C1 segment of cervical spinal cord (tissue), 14 donors: Measurements from ENCODE around the gene OBP2A.
"Not testable (repeated sequence)": the region's sequence is repeated elsewhere in the genome, so short reads cannot be mapped to it uniquely, and the experiment has no call there.

Experiments used
- DNase-seq, 14 donors: peaks; one replicate each; lab custom pipeline; 2025; lab: John Stamatoyannopoulos, UW

Gene OBP2A

DNA sequence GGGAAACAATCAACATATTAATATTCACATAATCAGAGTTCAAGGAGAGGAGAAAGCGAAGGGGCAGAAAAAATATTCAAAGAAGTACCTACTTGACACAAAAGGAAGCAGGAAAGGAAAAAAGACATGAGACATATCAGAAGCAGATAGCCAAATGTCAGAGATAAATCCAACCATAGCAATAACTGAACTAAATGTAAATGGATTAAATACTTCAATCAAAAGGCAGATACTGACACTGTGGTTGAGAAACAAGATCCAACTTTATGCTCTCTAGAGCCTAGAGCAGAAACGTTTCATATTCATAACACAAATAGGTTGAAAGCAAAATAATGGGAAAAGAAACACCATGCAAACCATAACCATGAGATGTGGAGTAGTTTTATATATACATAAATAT lies 36.5 kb upstream of the OBP2A start:
- no peak for DNase-seq

DNA sequence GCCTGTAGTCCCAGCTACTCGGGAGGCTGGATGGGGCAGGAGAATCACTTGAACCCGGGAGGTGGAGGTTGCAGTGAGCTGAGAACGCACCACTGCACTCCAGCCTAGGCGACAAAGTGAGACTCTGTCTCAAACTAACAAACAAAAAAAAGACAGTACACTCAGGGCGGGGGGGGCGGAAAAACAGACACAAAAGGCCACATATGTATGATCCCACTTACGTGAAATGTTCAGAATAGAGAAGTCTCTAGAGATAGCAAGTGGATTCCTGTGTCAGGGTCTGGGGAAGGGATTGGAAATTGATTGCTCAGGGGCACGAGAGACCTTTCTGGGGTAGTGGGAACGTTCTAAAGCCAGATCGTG lies 33.7 kb upstream of the OBP2A start:
- no peak for DNase-seq

DNA sequence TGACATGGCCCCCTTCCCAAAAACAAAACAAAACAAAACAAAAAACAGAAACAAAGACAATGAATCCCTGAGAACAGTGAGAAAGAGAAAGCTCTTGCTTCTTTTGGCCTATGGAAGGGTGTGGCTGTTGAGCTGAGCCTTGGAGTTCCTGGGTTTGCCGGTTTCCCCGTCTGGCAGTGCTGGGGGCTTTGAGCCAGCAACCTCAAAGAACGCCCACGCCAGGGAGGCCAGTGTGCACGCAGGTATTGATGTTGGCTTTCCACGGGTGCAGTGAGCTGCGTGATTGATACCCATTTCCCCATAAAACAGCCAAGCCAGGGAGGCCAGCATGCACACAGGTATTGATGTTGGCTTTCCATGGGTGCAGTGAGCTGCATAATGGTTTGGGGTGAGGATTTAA lies 33.0 kb upstream of the OBP2A start:
- DNase-seq = no peak

DNA sequence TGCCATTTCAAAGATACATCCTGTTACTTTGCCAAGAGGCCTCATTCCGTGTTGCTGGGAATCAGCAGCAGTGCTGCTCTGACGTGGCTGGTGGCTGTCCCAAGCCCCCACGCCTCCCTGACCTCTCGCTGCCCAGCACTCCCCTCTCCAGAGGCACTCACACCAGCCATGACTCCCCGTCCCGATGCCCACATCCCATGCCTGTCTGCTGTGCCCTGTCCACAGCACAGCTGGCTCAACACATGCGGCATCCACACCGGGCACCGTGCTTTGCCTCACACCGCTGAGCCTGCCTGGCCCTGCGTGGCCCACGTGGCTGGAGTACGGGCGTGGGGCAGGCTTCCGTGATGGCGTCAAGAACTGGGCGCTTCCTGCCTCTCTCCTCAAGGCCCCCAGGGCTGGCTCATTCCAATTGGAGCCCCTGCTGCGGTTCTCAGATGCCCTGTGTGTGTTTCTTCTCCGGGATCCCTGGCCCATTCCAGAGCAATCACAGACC lies 32.5 kb upstream of the OBP2A start:
- no peak for DNase-seq

DNA sequence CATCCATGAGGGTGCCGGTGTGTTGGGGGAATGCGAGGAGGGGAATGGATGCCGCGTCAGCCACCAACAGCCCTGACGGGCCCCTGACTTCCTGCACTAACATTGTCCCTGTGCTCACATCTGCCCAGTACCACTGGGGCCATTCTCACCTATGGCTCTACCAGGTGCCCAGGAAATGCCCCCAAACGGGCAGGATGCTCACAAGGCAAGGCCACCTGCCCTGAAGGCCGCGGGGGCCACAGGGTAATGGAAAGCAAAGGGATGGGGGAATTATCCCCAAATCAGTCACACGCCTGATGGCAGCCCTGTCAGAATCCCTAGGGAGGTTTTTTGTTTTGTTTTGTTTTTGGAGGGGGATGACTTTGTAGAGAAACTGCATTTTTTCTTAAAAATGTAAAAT lies 32.0 kb upstream of the OBP2A start:
- not testable (repeated sequence) for DNase-seq

DNA sequence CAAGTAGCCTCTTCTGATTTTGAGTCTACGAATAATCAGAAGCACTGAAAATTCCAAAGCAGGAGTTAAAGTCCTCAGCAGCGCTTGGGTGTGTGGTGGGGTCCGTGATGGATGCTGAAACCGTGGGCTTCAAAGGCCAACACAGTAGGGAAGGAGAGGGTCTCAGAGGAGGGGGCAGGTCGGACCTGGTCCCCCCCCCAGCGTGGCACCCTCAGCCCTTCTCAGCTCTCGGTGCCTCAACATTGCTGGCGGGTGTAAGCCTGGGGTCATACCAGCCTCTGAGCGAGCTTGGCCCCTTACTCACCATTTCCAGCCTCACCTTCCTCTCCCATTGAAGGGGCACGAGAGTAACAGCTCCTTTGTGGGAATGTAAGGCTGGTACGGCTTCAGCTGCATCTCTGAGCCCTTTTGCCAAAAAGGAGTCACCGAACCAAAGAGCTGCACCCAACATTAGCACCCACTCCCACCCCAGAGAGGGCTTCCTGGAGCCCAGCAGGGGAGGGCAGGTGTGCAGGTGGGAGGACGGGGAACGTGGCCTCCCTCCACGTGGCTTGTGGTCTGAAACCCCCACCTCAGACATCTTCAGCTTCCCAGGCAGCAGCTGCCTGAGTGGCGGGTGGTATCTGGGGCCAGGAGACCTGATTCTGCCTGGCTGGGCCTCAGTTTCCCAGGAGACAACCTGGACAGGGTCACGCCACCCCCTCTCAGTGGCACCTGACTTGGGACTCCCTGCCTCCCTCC lies 31.4 kb upstream of the OBP2A start:
- no peak for DNase-seq

DNA sequence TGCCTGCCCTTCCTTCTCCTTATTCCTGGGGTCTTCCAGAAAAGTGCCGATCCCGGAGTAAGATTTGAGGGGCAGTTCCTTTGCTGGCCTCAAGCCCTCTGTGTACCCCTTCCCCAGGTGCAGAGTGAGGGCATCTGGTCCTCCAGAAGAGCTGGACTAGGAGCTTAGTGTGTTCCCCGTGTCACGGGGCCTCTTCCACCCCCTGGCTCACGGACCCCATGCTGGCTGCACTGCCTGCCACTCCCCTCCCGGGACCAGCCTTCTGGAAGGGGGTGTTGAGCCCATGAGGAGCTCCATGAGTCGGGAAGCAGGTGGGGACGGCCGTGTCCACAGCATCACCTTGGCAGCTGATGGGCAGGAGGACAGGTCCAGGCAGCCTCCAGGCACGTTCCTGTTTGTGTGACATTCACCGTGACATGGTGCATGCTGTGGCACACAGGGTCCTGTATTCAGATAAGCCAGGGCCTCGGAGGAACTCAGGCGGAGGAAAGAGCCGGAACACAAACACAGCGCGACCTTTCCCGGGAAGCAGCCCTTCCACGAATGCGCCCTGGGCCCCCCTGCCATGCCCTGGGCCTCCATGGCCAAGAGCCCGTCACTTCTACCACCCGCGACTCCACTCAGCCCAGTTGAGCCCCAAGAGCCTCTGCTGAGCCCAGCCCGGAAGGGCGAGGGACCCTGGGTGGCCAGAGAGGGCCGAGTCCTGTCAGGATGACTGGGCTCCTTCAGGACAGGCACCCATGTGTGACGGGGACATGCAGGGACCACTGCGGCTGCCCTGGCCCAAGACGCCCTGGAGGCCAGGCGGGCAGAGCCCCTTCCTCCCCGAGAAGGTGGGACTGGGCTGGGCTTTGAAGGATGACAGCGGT lies 30.6 kb upstream of the OBP2A start:
- no peak for DNase-seq

DNA sequence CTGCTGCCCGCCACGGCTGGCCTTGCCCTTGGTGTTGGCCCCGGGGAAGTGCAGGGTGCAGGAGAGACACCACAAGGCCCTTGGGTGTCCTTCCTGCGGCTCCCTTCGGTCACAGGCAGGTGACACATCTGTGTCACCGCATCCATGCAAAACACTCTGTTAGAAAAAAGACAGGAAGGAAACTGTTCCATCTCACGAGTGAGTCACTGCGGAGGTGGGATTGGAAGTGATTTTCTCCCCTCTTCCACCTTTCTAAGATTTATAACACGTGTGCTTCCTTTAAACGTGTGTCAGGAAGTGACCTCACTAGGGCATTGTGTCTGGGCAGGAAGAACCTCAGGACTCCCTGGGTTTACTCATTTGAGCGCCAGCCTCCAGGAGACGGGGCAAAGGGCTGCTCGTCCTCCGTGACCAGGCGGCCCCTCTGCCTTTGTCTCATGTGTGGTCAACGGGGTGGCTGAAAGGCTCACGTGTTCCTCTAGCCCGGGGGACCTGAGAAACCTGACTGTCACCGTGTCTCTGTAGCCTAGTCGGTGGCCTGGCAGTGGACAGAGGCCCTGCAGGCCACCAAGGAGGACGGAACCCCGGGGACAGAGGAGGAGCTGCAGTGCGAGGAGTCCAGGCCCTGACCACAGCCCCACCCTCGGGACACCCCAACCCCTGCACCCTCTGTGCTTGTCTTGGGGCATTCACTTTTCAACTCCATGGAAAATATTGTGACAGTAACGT lies 29.6 kb upstream of the OBP2A start:
- DNase-seq = no peak

DNA sequence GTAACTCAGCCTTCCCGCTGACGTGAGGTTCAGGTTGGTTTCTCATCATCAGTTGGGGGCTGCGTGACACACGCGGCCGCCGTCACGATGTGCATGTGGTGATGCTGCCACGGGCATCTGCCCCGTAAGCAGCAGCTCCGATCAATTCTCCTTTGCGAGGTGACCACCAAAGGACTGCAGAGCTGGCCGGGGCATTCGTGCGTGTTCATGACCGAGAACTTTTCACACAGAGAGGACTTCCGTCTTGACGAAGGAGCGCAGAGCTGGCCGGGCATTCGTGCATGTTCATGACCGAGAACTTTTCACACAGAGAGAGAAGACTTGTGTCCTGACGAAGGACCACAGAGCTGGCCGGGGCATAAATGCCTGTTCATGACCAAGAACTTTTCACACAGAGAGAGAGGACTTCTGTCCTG lies 28.5 kb upstream of the OBP2A start:
- no peak for DNase-seq

DNA sequence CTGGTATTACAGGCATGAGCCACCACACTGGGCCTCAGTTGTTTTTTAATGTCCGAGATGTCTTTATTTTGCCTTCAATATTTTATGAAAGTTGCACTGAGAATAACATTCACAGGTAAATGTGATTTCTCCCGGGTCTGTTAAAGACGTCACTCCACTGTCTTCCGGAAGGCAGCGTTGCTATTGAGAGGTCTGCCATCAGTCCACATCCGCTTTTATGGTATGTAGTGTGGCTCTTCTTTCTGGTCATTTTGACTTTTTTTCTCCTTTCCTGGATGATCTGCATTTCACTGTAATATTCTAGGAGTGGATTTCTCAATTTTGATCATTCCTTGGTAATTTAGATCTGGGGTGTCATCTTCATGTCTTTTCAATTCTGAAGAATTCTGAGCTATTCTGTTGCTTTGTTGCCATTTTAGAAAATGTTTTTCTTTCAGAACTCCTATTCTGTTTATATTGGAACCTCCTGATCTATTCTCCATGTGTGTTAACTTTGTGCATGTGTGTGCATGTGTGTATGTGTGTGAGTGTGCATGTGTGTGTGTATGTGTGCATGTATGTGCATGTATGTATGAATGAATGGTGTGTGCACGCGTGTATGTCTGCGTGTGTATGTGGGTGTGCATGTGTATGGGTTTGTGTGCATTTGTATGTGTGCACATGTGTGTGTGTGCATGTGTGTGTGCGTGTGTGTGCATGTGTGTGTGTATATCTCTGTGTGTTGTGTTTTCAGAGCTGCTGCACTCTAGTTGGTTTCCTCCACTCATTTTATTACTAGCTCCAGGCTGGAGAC lies 26.6 kb upstream of the OBP2A start:
- DNase-seq = no peak

DNA sequence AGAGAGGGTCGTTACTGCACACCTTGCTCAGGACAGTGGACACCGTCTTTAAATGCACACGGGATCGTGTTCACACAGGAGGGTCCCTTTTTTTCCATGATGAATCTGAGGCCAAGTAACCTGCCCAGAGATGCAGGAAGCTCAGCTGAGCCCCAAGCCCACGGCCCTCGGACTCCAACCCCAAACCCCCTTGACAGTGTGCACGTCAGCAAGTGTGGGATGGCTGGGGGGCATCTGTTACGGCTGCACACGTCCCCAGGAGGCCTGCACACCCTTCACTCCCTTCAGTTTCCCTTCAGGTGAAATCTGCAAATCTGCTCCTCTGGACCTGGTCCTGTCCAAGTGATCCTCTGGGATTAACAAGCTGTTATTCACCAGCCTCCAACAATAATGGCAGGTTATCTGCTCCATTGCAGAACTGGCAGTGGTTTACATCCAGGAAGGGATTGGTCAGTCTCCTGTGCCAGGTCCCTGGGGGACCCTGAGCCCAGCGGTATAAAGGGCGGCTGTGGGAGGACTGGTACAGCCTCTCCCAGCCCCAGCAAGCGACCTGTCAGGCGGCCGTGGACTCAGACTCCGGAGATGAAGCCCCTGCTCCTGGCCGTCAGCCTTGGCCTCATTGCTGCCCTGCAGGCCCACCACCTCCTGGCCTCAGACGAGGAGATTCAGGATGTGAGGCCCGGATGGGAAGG lies 24.9 kb upstream of the OBP2A start, which contains the start of gene LCN1:
Gene LCN1, plus strand, starts transcription at position 525 of the 692 bp plus-strand sequence. Its CDS starts 58 bp downstream, at position 583.
- no peak for DNase-seq

DNA sequence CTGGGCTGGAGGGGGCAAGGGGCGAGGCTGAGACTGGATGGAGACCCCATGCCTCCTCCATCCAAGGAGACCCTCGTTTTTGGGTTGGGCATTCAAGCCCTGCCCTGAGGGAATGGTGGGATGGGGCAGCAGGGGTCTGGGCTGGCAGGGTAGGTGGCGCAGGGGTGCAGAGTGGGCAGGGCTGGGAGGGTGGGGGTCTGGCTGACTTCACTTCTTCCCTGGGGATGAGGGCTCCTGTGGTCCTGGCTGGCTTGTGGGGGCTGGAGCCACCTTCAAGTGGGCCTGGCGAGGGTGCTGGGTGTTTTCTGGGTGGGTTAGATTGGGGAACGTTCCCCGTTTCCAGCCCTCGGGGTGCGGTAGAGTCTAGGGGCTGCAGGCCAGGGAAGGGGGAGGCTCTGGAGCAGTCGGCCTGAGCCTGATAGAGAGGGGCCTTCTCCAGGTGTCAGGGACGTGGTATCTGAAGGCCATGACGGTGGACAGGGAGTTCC lies 24.3 kb upstream of the OBP2A start:
- no peak for DNase-seq

DNA sequence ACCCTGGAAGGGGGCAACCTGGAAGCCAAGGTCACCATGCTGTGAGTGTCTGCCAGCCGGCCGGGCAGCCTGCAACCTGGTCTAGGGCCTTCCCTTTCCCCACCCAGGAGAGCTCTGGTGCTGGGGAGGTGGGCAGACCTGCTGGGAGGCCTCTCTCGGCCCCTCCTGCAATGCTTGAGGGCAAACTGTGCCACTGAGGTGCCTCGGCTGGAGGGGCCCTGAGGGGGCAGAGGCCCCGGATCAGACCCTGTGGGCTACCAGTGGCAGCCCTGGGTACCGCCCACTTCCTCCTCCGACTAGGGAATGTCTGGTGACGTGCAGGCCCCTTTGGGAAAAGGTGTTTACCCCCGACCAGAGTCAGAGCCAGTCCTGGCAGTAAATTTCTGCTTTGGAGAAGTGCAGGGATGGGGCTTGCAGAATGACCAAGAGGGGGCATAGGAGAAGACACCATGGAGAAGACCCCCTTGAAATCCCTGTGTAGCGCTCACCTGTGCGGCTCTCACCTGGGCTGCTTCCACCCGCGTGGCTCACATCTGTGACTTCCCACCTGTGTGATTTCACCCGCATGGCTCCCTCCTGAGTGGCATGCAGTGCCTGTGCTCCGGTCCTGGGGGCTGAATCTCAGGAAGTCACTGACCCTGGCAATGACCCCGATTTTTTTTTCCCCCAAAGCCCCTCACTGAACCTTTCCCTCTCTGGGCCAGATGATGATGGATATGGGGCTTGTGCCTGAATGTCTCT lies 23.6 kb upstream of the OBP2A start:
- DNase-seq = no peak

DNA sequence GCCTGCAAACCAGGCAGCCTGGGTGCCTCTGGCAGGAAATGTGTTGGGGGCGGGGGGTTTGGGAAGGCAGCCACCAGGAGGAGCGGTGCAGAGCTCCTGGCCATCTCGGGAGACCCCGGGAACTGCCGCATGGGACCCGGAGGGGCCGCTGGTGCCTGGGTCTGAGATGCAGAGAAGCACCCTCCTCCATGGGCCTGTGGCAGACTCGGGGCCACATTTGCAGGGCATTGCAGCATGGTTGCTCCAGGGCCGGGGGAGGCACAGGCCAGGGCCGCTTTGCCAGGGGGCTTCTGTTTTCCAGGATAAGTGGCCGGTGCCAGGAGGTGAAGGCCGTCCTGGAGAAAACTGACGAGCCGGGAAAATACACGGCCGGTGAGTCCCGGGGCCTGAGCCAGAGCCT lies 23.0 kb upstream of the OBP2A start:
- DNase-seq = no peak

DNA sequence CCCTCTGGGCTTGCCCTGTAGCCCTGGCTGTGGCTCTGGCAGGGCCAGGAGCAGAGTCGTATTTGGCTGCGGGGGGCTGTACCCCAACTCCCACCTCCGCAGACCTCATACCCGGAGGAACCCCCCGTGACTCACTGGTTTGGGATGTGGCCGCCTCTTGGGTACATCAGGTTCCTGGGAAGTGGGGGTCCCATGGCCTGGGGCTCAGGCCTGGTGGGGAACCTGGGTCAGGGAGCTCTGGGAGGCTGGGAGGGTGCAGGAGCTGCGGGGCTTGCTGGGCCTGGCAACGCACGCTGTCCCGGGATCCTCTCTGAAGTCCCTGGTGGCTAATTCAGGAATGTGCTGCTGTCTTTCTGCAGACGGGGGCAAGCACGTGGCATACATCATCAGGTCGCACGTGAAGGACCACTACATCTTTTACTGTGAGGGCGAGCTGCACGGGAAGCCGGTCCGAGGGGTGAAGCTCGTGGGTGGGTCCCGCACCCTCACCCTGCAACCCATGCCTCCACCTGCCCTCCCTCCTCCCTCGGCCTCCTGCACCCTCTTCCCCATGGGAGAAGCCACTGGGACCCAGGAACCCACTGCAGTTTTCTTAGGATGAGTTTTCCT lies 22.3 kb upstream of the OBP2A start:
- no peak for DNase-seq

DNA sequence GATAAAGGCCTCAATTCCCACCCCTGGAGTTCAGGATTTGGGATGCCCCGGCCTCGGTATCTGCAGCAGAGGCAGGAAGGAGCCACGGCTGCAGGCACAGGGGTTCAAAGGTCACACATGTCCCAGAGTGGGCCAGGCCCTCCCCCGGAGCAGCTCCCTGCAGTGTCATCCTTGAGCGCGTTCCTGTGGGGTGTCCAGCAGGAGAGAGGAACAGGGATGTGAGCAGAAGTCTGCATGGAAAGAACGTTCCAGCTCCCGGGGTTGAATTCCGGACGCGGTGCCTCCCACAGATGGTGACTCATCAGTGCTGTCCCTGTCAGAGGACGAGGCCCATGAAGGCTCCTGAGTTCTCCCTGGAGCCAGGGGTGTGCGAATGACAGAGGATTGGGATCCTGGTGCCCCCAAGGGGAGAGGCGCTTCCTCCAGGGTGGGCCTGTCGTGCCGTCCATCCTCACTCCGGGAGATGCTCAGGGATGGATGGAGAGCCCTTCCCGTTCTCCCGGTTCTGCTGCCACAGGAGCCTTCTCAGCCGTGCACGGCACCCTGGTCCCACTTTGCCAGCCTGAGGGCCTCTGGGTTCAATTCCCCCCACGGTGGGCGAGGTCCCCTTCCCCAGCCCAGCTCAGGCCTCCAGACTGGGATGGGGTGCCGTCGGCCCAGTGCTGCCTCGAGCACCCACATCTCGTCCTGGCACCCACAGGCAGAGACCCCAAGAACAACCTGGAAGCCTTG lies 21.6 kb upstream of the OBP2A start:
- DNase-seq = no peak

DNA sequence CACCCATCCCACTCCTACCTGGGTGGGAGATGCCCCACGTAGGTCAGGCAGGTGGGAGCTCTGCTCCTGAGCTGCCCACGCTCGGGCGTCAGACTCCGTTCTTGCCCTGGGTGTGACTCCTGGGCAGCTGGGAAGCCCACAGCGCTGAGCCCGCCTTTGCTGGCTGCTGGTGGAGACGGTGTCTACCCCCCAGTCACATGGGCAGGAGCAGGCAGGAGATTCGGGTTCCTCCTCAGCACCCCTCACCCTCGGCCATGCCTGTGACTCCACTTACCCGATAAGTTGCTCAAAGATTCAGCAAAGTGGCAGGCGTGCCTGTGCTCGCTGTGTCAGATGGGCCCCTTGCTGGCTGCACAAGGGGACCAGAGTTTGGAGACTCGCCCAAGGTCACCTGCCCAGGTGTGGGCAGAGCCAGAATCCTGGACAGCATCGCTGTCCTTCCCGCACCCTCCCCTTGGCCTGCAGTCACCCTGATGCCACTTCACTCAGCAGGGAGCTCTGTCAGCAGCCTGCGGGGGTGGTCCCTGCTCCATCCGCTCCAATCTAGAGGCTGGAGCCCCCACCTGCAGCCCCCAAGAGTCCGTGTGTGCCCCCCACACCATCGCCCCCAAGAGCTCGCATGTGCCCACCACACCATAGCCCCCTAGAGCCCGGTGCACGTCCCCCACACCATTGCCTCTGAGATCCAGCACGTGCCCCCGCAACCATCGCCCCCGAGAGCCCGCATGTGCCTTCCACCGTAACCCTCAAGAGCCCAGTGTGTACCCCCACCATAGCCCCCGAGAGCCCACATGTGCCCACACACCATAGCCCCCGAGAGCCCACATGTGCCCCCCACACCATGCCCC lies 20.5 kb upstream of the OBP2A start:
- no peak for DNase-seq
